GM03348 (cell line): ENCODE measurements around the gene KRI1.

Experiments
- DNase-seq: peaks from one replicate; pipeline ENCODE4 v3.0.0; 2012; ENCODE audit warnings: low spot score

KRI1 gene

GRCh38 chr19:10565567-10566407 lies at the start of gene KRI1:
KRI1 (minus strand) TSS chr19:10566010; CDS start chr19:10565999, 11 bp downstream.
- peak; percentile 99 for DNase-seq

GRCh38 chr19:10612499-10613119 lies 46.8 kb upstream of the KRI1 start:
- peak; percentile 42 for DNase-seq

GRCh38 chr19:10611907-10612306 lies 46.1 kb upstream of the KRI1 start:
- DNase-seq = no peak

- no peak for DNase-seq
Observed at GRCh38 chr19:10604460-10604980, 38.7 kb upstream of the KRI1 start.

GRCh38 chr19:10603873-10604459 lies 38.2 kb upstream of the KRI1 start:
- no peak for DNase-seq

- DNase-seq = peak; percentile 69
Observed at GRCh38 chr19:10603084-10603872, 37.5 kb upstream of the KRI1 start.

- peak; percentile 99 for DNase-seq
Observed at GRCh38 chr19:10602330-10603083, 36.7 kb upstream of the KRI1 start.

- DNase-seq = no peak
Observed at GRCh38 chr19:10601999-10602329, 36.2 kb upstream of the KRI1 start.

GRCh38 chr19:10600149-10600548 lies 34.3 kb upstream of the KRI1 start:
- no peak for DNase-seq

GRCh38 chr19:10593820-10594637 lies 28.2 kb upstream of the KRI1 start:
- peak; percentile 43 for DNase-seq

GRCh38 chr19:10593148-10593547 lies 27.3 kb upstream of the KRI1 start:
- no peak for DNase-seq

GRCh38 chr19:10587839-10588150 lies 22.0 kb upstream of the KRI1 start:
- no peak for DNase-seq

GRCh38 chr19:10587022-10587838 lies 21.4 kb upstream of the KRI1 start, which contains the start of gene AP1M2:
AP1M2 (minus strand) TSS chr19:10587312; CDS start chr19:10587231, 81 bp downstream.
- DNase-seq = no peak

- DNase-seq = no peak
Observed at GRCh38 chr19:10586396-10586795, 20.6 kb upstream of the KRI1 start.

GRCh38 chr19:10583036-10583776 lies 17.4 kb upstream of the KRI1 start:
- DNase-seq = no peak

GRCh38 chr19:10582091-10582490 lies 16.3 kb upstream of the KRI1 start:
- no peak for DNase-seq

GRCh38 chr19:10580979-10581631 lies 15.3 kb upstream of the KRI1 start:
- peak; percentile 87 for DNase-seq

- DNase-seq = no peak
Observed at GRCh38 chr19:10577951-10578350, 12.1 kb upstream of the KRI1 start.
